ENCODE measurements around the gene SMCO2.

SMCO2 gene

DNA sequence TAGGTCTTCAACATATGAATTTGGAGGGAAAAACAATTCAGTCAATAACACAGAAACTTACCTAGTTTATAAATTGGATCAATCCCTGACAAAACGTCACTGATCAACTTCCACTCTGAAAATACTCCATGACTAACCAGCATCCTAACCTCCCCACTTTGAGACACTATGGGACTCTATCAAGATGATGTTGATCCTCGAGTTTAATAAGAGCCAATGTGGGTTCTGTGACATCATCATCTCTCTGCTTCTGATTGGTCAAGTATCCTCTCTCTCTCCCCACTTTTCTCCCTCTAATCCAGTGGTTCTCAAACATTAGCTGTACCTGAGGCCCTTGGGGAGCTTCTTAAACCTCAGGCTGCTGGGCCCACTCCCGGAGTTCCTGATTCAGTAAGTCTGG lies at the start of gene SMCO2:
TSS of gene SMCO2 (plus strand) at position 301 of the 400 bp plus-strand sequence. CDS start 23,896 bp downstream, outside the sequence.
- DNase-seq: no peak

- no peak for DNase-seq
These were observed 48.1 kb upstream of the SMCO2 start for GRCh38 chr12:27398466-27398865.

DNA sequence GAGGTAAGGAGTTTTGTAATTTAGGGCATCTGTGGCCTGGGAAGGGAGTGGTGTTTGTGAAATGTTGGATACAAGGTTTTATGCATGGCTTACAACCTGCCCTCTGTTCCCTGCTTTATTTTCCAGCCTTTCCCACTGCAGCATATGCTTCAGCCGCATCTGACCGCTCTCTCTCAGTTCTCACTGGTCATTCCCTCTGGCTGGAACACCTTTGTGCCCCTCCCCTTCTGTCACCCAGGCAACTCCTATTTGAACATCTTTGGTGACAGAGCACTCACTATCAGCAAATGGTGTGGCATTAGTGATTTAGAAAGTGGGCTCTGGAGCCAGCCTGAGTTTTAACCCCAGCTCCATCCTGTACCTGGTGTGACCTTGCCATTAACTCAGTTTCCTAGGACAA lies 47.5 kb upstream of the SMCO2 start:
- DNase-seq: no peak

DNA sequence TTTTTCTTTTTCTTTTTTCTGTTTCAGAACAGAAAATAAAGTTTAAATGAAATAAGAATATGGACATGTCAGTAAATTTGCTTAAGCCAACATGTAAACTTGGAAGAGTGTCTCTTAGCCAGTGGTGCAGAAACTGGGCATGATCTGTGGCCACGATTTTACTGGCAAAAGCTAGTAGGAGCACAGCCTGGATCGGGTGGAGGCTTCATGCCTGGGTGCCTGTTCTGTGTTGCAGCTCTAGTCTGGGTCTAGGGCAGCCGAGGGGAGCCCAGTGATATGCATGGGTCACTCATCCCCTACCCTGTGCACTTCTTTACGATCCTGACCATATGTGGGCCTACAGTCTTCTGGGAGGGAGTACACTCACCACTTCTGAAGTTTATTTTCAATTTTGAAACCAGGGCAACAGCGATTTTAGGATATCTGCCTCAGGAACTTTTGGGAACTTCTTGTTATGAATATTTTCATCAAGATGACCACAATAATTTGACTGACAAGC lies 45.6 kb upstream of the SMCO2 start:
- DNase-seq: no peak

GRCh38 chr12:27412047-27412446 lies 34.5 kb upstream of the SMCO2 start:
- DNase-seq: no peak

GRCh38 chr12:27422697-27423096 lies 23.8 kb upstream of the SMCO2 start:
- DNase-seq: no peak

GRCh38 chr12:27424631-27425230 lies 21.8 kb upstream of the SMCO2 start:
- DNase-seq: peak; percentile 44 to 56 (median 52)

DNA sequence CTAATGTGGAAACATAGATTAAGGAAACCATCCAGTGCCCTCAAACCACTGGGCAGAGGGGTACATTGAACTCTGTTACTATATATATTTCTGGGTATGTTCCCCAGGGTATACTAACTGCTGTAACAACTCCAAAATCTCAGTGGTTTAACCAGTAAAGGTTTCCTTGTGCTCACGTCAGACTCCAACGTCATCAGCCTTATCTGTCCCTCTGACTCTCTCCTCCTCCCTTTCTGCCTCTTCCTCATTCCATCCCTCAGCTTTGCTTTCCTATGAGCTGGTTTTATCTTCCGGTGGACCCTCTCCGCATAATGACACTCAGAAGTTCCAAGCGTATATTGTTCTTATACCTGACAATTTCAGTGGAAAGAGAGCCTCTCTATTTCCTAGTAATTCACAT lies 21.2 kb upstream of the SMCO2 start:
- DNase-seq: no peak

- no peak for DNase-seq
These were observed 19.6 kb upstream of the SMCO2 start for GRCh38 chr12:27426743-27427487.

DNA sequence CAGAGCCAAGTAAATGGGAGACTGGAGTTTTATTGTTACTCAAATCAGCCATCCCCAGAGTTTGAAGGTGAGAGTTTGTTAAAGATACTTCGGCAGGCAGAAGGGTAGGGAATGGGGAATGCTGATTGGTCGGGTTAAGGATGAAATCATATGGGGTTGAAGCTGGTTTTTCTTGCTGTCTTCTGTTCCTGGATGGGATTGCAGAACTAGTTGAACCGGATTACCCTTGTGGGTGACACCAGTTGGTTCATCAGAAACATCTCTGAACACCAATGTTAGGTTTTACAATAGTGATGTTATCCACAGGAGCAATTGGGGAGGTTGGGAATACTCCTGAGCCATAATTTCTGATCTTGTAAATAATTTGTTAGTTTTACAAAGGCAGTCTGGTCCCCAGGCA lies 18.7 kb upstream of the SMCO2 start:
- no peak for DNase-seq

DNA sequence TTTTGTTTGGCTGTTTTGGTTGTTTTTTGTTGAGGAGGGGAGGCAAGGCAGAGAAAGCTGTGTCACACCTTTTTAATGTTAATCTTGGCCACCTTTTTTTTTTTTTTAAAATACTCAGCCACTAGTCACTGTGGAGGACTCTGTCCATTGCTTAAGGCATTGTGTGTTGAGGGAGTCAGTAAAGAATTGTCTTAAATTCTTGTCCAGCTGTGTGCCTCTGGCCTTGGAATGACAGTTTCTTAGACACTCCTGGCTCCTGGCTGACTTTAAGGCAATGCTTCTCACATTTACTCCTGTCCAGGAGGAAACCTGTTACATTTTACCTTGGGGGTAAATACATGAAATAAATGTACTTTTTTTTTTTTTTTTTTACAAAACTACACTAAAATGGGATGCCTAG lies 18.1 kb upstream of the SMCO2 start:
- DNase-seq: no peak

DNA sequence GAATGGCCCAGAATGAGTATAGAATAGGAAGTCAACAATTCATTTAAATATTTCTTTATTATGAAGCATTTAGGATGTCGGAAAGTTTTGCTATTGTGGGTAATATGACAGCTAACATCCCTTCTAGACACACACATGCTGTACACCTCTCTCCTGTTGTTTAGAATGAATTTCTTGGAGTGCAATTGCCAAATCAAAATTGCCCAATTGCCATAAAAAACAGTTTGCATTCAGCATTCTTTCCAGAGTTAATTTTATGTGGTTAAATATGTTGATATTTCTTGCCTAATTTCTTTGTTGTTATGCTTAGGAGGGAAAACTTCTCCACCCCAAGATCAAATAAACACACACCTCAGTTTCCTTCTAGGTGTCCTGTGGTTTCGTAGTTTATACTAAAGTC lies 16.9 kb upstream of the SMCO2 start:
- DNase-seq: no peak

- DNase-seq: peak; percentile 17 to 53 (median 46)
These were observed 15.4 kb upstream of the SMCO2 start for GRCh38 chr12:27431185-27431584.

- peak; percentile 29 to 42 (median 39) for DNase-seq
These were observed 11.6 kb upstream of the SMCO2 start for GRCh38 chr12:27434673-27435565.

- DNase-seq: no peak
These were observed 10.5 kb upstream of the SMCO2 start for GRCh38 chr12:27436029-27436428.

DNA sequence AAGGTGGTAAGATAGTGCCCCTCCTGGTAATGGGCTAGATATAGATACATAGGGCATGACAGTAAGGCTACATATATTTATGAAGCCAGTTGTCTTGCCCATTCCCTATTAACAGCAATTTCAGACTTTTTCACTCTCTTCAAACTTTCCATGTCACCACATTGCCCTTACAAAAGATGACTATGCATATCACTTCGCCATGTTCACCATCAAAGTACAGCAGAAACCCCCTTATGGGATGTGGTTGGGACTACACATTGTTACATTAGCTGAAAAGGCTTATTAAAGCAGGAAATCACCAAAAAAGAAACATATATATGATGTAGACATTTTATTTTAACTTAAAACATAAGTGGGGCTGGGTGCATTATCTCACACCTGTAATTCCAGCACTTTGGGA lies 9.8 kb upstream of the SMCO2 start:
- DNase-seq: peak in 1 of 3 donors; percentile 40

GRCh38 chr12:27437839-27438238 lies 8.7 kb upstream of the SMCO2 start:
- DNase-seq: peak; percentile 60 to 71 (median 68)

GRCh38 chr12:27447761-27448160 lies 1.2 kb downstream of the SMCO2 start:
- no peak for DNase-seq

- DNase-seq: no peak
These were observed 2.5 kb downstream of the SMCO2 start for GRCh38 chr12:27449026-27449425.

GRCh38 chr12:27449893-27450534 lies 3.5 kb downstream of the SMCO2 start:
- no peak for DNase-seq

DNA sequence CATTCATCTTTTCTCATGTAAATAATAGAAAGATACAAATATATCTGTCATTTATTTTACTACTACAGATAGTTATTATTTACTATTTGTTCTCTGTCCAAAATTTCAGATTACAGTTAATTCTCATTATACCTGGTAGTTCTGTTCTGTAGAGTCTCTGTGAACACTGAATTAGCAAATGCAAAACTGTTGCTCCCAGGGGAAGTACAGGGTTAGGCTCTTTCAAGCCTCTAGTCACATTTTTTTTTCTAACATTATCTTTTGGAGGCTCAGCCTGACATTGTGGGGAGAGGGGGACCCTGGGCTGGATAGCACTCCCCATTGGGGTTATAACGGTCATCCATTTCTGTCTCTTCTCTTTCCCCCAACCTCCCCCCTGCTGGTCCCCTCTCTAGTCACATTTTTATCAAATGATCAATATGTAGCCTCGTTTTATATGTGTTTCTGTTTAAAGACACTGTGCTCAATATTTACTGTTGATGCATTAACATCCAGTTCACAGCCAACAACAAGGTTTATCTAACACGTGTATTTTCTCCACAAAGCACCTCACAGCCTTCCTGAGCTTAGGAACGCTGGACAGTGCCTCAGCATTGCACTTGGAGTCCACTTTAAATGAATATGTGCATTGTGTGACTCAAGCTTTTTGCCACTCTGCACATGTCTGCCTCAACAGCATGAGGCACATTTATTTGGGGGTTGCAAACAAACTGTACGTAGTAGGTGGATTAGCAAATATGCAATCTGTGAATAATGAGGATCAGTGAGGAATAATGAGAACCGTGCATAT lies 4.7 kb downstream of the SMCO2 start:
- DNase-seq: no peak

DNA sequence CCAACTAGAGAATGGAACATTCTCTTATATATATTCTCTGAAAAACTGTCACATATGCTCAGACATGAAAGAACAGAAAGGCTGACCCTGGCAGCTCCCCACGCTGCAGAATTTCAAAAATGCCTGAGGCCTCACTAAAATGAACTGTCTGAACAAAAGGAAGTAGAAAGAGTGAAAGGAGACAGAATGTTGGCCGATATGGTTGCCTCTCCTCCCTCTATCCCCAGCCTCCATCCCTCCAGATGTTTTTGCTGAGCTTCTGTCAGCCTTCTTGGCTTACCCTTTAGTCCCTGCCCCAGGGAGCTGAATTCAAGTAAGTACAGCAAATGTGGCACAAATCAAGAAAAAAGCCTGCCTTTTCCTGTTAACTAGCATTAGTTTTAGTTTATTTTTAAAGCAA lies 6.9 kb downstream of the SMCO2 start:
- no peak for DNase-seq

Measured in suppressor macrophage treated with lipopolysaccharide for 1 hour (primary cell).